Anterior cingulate cortex (tissue), 58 donors: ENCODE data around the gene MYRFL.

ENCODE experiments used
- DNase-seq, 58 donors: peaks; one replicate each; lab custom pipeline; 2025; lab: John Stamatoyannopoulos, UW

Gene MYRFL

DNA sequence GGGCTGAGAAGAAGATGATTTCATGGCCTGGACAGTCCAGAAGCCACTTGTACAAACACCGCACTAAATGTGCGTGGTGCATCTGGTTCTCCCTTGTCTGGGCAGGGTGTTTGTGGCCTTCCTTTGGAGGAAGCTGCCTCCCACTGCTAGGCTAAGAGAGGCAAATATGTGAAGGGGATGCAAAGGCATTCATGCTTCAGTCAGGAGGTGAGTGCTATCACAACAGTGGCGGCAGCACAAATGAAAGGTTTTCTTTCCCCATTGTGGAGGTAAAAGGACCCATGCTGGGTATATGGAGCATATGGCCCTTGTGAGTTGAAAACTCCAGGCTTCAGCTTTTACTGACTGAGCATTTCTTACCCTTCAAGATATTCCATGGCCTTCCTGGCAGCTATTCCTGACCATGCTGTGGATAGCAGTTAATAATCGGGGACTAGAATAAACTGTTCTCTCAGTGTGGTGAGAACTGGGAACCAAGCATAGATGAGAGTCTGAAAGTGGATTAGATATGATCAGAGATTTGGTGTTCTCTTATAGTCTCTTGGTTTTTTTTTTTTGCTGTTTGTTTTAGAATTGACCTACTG is 69.9 kb downstream of the MYRFL start:
- DNase-seq: no peak

DNA sequence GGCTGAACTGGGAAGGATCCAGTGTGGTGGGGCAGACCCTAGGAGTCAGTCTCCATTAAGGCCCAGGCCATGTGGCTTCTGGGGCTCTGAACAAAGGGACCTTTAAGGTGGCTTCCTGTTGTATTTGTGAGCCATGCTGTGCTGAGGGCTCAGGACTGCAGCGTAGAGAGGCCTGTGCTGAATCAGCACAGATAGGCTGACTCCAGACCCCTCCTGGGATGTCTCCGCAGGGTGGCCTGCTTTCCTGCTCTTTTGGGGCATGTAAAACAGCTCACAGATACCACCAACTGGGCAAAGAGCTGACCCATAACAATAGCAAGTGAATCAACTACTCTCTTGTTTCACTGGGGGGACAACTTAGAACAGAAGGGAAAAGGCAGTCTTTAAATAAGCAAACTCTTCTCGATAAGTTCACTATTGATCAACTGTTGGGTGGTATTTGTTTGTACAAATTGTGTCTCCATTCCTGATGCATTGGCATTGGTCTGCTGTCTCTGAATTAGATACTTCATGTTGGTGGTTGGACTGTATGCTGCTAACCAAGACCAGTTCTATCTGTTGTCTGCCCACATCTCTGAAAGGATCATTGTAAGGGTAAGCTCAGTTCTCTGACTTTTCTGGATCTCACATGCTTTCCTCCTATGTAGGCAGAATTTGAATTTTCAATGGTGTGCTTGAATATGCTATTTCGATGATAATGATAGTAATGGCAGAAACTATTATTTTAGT is 71.8 kb downstream of the MYRFL start:
- no peak for DNase-seq

DNA sequence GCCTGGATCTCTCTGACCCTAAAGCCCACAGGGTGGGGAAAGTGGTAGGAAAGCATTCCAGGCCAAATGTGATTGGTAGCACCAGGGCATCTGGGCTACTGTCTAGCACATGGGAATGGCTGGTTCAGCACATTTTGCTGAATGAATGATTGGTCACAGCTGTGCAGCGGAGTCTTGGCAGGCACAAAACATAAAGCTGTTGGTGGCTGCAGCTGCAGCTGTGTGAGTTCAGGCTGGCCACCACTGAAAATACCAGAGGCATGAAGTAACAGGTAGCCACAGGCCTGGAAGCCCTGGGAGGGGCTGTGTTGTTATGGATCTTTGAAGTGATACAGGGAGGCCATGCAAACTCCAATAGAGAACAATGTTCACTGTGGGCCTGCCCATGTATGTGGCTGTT is 72.7 kb downstream of the MYRFL start:
- peak in 21 of 58 donors; percentile 7 to 71 (median 30) for DNase-seq

- no peak for DNase-seq
Measured at GRCh38 chr12:69898236-69898635, 73.2 kb downstream of the MYRFL start.

- peak in 51 of 58 donors; percentile 3 to 85 (median 41) for DNase-seq
Measured at GRCh38 chr12:69900720-69901131, 75.7 kb downstream of the MYRFL start.

- no peak for DNase-seq
Measured at GRCh38 chr12:69901221-69901905, 76.3 kb downstream of the MYRFL start.

DNA sequence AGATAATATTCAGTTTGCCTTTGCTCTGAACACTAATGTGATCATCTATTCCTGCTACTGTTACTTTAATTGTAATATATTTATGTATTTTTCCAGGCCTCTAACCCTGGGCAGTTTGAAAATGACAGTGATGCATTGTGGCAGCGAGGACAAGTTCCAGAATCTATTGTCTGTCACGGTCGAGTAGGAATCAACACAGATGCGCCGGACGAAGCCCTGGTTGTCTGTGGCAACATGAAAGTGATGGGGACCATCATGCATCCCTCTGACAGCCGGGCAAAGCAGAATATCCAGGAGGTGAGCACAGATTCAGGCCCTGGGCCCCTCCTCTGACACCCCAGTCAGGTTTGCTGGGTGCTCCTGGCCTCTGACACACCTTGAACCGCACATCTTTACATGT is 78.5 kb downstream of the MYRFL start:
- DNase-seq: no peak

DNA sequence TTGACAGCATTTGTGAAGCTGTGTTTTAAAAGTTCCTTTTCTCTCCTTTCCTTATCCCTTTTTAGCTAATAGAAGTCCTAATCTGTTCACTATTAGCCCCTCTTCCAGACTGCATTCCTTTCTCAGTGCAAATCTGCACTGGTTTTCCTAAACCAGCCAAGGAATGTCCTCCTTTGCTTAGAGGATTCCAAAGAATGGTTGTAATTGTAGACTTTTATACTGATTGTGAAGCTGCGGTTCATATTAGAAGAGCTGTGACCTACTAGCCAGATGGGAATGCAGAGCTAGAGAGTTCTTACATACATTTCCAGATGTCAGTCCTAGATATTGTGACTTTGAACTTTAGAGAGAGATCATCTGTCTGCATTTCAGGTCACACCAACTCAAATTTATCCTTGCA is 79.8 kb downstream of the MYRFL start:
- DNase-seq: no peak

DNA sequence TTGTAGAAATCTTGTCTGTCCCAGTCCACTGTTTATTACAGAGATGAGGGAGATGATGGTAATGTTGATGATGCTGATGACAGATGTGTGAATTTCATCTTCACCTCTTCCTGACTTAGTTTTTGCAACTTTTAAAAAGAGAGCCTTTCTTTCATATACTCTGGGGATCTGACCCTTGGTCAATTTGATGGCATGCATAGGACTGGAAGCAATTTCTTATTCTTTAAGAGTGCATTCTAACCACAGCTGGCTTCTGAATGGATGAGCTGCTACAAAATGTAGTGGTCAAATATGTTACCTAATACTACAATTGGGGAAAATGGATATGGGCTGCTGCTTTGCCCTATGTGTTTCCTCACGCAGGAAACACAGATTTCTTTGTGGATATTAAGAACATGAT is 80.8 kb downstream of the MYRFL start:
- no peak for DNase-seq

DNA sequence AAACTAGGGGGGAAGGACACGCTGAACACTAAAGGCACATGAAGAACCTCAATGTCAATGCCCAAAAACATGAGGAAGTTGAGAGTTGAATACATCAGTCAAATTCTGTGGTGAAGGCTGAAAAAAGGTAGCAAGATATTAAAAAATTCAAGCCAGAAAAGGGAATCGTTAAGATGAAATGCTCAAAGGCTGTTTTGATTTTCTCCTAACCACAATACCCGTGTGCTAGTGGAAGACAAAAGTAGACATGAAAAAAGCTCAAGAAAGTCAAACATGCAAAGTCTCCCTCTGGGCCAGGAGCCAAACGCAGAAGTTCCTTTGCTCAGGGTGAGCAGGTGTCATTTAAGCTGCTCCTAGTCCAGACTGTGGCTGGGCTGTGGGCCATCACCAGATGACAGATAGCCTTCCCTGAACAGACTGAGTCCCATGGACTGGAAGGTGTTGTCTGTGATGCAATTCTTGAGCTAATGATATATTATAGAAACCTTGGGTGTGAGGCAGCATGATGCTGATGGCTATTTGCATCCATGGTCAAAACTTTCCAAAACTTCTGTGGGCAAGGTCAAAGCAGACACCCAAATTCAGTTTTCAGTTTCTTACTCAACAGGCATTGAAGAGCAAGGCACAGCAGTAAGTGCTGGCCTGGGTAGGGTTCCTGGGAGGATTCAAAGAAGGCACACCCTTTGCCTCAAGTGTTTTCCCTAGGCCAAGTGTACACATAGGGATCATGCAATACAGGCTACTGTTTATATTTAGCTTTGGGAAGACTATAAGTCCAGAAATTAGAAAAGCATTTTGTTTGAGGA is 81.6 kb downstream of the MYRFL start:
- no peak for DNase-seq

DNA sequence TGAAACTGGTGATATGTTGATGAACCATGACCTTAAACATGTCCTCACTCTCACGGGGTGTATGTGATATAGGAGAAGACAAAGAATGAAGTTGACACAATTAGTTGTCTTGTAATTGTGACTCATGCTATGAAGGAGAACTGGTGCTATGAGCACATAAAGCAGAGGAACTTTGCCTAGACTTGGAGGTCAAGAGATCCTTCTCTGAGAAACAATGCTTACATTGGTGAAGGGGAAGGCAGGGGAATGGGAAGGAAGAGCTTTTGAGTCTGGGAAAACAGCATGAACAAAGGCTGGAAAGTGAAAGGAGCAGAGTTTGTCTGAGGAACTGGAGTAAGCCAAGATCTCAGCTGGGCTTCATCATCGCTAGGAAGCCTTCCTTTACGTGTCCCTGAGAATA is 83.2 kb downstream of the MYRFL start:
- no peak for DNase-seq

GRCh38 chr12:69910694-69911093 is 85.7 kb downstream of the MYRFL start:
- DNase-seq: no peak

GRCh38 chr12:69913526-69913925 is 88.5 kb downstream of the MYRFL start:
- DNase-seq: no peak

DNA sequence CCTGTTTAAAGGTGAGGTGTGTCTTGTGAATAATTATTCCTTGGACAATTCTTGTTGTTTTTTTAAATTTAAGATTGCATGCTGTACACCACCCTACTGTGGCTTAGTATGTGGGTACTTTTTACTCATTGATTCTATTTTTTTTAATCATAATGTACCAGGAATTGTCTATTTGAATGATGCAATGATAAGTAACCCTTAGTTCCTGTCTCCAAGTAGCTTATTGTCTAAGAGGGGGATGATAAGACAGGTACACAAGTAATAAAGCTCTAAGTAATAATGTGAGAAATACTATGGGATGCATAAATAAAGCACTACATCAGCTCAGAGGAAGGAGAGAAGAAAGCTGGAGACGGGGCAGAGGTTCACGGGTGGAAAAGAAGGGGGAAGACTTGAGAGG is 90.9 kb downstream of the MYRFL start:
- DNase-seq: no peak

- DNase-seq: no peak
Measured at GRCh38 chr12:69916544-69917235, 91.7 kb downstream of the MYRFL start.

- DNase-seq: no peak
Measured at GRCh38 chr12:69918287-69918686, 93.3 kb downstream of the MYRFL start.

DNA sequence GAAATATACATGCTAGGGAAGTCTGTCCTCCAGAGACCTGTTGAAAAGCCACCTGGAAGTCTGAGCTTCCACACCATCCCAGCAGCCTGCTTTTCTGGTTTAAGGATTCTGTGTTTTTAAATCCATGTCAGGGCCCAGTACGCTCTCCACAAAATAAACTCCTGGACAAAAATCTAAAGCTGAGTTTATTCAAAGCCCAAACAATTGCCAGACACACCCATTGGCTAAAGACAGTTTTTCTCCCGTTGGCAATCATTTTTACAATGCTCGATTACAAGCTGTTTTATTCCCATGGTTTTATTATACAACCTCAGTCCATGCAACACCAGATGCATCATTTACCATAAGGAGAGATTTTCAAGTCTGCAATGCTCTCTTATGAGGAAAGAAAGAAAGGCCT is 94.5 kb downstream of the MYRFL start:
- DNase-seq: no peak

DNA sequence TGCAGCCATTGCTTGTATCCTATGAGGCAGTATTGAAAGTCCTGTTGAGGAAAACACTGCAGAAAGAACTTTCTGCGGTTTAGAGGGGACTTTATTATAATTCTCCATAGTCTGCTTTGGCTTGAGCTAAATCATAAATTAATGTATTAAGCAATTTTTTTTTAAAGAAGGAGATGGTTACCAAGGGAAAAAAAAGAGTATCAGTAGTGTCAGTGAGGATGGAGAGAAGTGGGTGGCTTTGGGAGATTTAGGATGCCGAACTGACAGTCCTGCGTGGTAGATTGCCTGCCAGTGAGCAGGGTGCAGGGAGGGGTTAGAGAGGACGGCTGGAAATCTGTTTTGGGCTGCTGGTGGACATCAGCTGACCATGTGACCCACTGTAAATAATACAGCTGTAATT is 96.8 kb downstream of the MYRFL start:
- DNase-seq: no peak

- no peak for DNase-seq
Measured at GRCh38 chr12:69922999-69923398, 98.0 kb downstream of the MYRFL start.

DNA sequence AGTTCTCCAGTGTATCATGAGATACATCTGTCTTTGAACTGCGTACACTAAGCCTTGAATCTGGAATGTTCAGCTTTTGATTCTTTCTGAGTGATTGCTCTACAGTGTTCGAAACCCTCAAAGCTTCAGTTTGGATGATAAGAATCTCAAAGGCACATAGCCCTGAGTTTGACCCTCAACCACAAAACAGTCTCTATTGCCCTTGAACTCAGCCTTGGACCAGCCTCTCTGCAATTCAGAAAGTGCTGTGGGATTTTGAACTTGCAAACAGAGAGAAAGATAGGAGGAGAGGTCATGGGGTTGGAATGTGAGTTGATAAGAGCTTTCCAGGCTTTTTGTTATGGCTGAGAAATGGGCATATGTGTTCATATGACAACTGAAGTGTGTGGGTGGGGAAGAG is 100.3 kb downstream of the MYRFL start:
- DNase-seq: no peak
